Astrocyte of the cerebellum (primary cell): ENCODE measurements around the gene GSE1.

Source experiments
- DNase-seq: peaks from one replicate; pipeline ENCODE4 v3.0.0-alpha.2; 2011; ENCODE audit warnings: low read depth
- H3K4me3 ChIP-seq: 2 replicates; pipeline ENCODE4 v1.5.1; 2011; ENCODE audit warnings: mild to moderate bottlenecking, low read depth, low read length, moderate library complexity
- in situ Hi-C: cut with HindIII; loops from 2 replicates; pipeline ENCODE4 v1.10.0; 2017; ENCODE audit warnings: low sequenced_read_pairs
- TF ChIP-seq, protein P1 (sequence below): IDR thresholded peaks from 2 replicates; pipeline ENCODE4 v1.5.1; 2012; ENCODE audit warnings: low read length, low read depth, moderate library complexity, mild to moderate bottlenecking; ENCODE audit errors: missing control alignments

Gene GSE1

DNA sequence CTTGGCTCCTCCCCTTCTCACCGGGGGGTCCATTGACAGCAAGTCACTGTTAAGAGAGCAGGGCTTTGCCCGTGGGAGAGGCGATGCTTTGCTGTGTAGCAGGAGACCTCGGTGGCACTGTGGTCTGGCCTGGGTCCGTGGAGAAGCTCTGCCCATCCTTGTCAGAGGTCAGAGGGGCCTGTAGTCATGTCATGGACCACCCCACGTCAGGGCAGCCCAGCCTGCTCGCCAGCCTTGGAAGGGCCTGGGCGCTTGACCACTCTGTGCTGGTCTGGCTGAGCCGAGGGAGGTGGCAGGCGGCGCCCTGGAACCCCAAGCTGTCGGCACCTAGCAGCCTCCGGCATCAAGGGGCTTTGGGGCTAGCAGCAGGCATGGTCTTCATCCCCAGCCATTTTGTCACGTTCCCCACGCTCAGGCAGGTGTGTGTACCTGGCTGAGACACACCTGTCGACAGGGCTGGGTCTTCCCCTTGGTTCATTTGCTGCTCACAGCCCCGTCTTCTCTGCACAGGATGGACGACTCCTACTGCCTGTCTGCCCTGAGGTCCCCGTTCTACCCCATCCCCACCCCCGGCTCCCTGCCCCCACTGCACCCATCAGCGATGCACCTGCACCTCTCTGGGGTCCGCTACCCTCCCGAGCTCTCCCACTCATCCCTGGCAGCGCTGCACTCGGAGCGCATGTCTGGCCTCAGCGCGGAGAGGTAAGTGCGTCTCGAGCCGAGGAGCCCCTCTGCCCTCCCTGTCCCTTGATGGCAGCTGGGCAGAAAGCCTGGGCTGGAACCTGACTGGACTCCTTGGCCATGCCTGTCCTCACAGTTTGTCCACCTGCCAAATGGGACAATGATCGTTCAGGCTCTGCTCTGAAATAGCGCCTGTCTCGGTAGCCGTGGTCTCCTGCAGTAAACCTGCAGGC is 42.4 kb downstream of the GSE1 start:
- TF ChIP-seq, protein P1, sequence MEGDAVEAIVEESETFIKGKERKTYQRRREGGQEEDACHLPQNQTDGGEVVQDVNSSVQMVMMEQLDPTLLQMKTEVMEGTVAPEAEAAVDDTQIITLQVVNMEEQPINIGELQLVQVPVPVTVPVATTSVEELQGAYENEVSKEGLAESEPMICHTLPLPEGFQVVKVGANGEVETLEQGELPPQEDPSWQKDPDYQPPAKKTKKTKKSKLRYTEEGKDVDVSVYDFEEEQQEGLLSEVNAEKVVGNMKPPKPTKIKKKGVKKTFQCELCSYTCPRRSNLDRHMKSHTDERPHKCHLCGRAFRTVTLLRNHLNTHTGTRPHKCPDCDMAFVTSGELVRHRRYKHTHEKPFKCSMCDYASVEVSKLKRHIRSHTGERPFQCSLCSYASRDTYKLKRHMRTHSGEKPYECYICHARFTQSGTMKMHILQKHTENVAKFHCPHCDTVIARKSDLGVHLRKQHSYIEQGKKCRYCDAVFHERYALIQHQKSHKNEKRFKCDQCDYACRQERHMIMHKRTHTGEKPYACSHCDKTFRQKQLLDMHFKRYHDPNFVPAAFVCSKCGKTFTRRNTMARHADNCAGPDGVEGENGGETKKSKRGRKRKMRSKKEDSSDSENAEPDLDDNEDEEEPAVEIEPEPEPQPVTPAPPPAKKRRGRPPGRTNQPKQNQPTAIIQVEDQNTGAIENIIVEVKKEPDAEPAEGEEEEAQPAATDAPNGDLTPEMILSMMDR: no peak
- in situ Hi-C loops: no loop called here
- no peak for DNase-seq
- H3K4me3 ChIP-seq: no peak overlapping the region

DNA sequence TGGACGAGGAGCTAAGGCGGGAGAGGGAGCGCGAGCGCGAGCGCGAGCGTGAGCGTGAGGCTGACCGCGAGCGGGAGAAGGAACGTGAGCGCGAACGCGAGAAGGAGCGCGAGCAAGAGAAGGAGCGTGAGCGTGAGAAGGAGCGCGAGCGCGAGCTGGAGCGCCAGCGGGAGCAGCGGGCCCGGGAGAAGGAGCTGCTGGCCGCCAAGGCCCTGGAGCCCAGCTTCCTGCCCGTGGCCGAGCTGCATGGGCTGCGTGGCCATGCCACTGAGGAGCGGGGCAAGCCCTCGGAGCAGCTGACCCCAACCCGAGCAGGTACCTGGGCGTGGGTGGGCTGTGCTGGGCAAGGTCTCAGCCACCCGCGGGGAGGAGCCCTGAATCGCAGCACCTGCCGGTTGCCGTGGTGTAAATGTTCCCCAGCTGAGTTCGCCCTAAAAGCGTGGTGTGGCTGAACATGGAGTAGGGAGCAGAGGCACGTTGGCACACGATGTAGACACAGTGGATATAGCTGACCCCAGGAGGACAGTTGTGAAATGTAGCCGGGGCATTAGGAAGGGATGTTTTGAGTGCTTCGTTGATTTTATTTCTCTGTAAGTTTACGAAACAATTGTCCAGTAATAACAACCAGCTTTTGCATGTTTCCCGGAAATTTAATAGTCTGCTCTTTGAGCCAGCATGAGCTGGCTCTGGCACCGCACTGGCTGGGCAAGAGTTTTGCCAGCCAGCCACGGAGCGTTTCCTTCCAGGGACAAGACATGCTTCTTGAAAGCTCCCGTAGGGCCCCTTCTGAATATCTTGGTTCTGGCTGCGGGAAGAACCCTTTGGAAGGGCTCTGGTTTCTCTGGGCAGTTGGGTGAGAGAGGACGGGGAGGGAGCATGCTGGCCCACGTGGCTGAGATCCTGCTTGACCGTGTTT is 43.5 kb downstream of the GSE1 start:
- DNase-seq: no peak
- no peak overlapping the region for H3K4me3 ChIP-seq
- TF ChIP-seq, protein P1: no peak
- in situ Hi-C loops: no loop called here

- TF ChIP-seq, protein P1: no peak
- H3K4me3 ChIP-seq: no peak overlapping the region
- in situ Hi-C loops: no loop called here
- DNase-seq: no peak
These were observed 44.1 kb downstream of the GSE1 start for GRCh38 chr16:85657267-85657650.

DNA sequence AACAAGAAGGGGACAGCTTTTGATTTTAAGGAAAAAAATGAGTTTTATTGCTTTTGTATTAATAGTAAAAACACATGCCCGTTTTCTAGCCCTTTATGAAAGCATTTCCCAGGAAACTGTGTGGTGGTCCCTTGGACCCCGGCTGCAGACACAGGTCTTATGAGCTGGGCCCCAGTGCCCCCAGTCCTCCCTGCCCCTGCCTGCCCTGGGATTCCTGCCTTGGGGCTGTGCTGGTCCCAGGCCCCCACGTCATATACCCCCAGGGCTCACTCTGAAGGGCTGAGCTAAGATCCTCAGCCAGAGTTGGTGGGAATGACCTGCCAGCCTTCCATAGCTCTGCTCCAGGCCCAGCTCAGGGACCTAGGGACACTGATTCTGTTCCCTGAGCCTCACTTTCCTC is 44.9 kb downstream of the GSE1 start:
- TF ChIP-seq, protein P1: no peak
- H3K4me3 ChIP-seq: no peak overlapping the region
- no peak for DNase-seq
- in situ Hi-C loops: no loop called here

DNA sequence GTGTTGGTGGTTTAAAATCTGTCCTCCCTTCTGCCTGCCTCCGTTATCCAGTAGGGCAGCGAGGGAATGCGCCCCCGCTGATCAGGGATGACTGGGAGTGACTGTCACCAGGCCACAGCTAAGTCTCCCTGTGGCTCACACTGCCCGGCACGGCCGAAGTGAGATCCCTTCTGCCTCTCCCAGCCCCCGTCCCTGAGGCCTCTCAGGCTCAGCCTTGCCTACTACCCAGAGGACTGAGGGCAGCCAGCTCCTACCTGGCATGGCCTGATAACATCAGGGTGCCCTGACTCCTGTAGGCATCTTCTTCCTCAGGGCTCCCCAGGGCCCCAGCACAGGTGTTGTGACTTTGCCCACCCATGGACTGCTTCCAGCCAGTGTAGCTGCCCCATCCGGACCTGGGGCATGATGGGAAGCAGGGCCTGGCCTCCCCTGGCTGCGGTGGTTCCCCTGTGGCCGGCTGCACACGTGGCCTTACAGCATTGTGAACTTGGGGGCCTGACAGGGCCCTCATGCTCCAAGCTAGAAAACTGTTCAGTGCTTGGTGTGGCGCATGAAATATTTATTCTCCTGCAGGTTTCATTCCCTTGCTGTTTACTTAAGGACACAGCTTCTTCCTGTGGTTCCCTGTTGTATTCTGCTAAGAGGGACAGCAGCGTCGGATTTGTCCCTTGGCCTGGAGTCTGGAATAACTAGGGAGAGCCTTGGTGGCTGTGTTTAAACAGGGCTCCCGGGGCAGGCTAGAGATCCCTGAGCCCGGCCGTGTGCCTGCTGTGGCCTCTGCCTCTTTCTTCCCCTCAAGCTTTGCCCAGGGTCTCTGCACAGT is 45.6 kb downstream of the GSE1 start:
- no peak overlapping the region for H3K4me3 ChIP-seq
- in situ Hi-C loops: no loop called here
- DNase-seq: no peak
- TF ChIP-seq, protein P1: no peak

DNA sequence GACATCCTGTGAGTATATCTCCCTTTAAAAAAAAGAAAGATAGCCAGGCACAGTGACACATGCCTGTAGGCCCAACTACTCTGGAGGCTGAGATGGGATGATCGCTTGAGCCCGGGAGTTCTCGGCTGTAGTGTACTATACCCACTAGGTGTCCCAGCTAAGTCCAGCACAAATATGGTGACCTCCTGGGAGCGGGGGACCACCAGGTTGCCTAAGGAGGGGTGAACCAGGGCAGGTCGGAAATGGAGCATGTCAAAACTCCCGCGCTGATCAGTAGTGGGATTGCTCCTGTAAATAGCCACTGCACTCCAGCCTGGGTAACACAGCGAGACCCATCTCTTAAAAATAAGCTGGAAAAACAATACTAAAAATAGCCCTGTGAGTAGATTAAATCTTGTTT is 46.2 kb downstream of the GSE1 start:
- in situ Hi-C loops: no loop called here
- no peak overlapping the region for H3K4me3 ChIP-seq
- DNase-seq: no peak
- TF ChIP-seq, protein P1: no peak
